ENCODE data around the gene MYL2.

DNA sequence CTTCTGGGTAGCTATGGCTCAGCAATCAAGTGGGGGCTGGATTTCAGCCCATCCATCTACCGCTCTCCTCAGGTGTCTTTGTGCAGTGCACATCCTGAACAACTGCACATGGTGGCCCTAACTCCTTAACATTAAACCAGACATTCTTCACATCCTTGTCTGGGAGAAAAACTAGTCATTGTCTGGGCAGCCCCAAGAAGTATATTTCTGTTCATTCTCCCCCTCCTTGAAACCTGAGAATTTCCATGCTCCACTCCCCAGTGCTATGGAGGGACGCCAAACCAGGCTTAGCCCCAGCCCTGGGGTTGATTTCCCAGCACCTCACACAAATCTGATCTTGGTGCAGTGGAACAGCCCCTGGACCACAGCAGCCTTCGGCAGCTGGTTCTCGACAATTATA, 13.4 kb downstream of the MYL2 start:
- TF ChIP-seq, protein P1, sequence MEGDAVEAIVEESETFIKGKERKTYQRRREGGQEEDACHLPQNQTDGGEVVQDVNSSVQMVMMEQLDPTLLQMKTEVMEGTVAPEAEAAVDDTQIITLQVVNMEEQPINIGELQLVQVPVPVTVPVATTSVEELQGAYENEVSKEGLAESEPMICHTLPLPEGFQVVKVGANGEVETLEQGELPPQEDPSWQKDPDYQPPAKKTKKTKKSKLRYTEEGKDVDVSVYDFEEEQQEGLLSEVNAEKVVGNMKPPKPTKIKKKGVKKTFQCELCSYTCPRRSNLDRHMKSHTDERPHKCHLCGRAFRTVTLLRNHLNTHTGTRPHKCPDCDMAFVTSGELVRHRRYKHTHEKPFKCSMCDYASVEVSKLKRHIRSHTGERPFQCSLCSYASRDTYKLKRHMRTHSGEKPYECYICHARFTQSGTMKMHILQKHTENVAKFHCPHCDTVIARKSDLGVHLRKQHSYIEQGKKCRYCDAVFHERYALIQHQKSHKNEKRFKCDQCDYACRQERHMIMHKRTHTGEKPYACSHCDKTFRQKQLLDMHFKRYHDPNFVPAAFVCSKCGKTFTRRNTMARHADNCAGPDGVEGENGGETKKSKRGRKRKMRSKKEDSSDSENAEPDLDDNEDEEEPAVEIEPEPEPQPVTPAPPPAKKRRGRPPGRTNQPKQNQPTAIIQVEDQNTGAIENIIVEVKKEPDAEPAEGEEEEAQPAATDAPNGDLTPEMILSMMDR (IDR thresholded peaks at IDR 0.05): no peak
- TF ChIP-seq ZFX (IDR thresholded peaks at IDR 0.05; ENCODE audit: borderline replicate concordance): no peak

All from 22Rv1 (cell line).